NCI-H1930 (cell line): ENCODE results near the gene CBFA2T2.

Source experiments
- DNase-seq, 2 experiments: peaks; one replicate each; lab custom pipeline; 2025; lab: John Stamatoyannopoulos, UW

Gene CBFA2T2

DNA sequence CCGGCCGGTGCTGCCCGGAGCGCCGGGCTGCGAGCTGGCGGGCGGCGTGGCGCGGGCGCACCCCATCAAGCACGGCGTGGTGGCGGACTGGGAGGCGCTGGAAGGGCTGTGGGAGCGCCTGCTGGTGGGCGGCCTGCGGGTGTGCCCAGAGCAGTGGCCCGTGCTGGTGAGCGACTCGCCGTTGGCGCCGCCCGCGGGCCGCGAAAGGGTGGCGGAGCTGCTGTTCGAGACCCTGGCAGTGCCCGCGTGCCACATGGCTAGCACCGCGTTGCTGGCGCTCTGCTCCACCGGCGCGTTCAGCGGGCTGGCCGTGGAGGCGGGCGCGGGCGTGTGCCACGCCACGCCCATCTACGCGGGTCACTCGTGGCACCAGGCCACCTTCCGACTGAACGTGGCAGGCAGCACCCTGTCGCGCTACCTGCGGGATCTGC is 177.4 kb downstream of the CBFA2T2 start:
- no peak for DNase-seq

DNA sequence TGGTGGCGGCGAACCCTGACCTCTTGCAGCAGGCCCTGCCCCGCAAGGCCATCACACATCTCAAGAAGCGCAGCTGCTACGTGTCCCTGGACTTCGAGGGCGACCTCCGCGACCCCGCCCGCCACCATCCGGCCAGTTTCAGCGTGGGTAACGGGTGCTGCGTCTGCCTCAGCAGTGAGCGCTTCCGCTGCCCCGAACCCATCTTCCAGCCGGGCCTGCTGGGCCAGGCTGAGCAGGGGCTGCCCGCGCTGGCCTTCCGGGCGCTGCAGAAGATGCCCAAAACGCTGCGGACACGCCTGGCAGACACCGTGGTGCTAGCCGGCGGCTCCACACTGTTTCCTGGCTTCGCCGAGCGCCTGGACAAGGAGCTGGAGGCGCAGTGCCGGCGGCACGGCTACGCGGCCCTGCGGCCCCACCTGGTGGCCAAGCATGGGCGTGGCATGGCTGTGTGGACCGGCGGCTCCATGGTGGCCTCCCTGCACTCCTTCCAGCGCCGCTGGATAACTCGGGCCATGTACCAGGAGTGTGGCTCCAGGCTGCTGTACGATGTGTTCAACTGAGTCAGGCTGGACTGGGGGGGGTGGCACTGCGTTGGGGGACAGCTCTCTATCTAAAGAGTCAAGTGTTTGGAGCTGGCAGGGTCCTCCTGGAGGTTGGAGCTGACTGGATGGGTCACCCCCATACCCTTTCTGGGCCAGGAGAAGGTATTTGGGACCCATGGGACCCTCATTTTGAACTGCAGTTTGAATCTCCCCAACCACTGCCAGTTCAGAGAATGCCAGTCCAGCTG is 178.0 kb downstream of the CBFA2T2 start:
- DNase-seq: no peak

DNA sequence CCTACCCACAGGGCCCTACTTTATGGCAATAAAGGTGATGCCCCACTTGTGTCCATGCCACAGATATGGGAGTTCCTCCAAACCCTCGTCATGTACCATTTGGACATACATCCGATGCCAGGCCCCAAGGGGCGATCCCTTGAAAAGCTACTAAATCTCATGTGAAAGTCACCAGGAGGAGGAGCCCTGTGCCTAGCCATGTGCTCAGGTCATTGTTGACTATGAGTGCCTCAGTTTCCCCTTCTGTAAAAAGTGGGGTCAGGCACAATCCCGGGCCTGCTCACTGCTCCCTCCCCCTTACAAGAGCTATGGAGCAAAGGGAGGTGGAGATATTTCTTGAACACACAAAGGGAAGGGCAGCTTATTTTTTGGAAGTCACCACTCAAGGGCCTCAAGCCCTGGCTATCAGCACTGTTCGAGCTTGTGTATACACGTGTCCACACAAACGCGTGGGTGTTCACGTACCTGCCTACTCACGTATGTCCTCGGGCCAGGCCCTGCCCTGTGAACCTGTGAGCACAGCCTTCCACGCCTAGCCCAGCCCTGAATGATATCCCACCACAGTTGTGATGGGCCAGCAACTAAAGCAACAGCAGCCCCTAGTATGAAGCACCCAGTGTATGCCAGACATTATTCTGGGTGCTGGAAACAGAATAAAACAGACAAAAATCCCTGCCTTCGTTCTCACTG is 178.7 kb downstream of the CBFA2T2 start:
- DNase-seq: no peak

DNA sequence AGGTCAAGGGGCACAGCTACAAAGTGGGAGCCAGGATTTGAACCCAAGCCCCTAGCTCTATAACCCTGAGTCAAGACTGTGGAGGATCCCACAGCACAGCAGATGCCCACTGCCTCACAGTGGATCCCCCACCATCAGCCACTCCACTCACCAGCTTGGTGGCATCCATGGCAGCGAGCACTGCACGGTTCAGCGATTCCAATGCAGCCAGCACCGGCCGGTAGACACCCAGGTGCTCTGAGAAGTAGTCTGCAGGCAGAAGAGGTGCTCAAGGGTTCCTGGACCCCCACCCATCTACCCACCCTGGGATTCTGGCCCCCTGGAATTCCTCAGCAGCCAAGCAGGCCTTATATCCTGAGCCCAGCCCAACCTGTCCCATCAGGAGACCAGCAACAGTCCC is 179.3 kb downstream of the CBFA2T2 start:
- no peak for DNase-seq

DNA sequence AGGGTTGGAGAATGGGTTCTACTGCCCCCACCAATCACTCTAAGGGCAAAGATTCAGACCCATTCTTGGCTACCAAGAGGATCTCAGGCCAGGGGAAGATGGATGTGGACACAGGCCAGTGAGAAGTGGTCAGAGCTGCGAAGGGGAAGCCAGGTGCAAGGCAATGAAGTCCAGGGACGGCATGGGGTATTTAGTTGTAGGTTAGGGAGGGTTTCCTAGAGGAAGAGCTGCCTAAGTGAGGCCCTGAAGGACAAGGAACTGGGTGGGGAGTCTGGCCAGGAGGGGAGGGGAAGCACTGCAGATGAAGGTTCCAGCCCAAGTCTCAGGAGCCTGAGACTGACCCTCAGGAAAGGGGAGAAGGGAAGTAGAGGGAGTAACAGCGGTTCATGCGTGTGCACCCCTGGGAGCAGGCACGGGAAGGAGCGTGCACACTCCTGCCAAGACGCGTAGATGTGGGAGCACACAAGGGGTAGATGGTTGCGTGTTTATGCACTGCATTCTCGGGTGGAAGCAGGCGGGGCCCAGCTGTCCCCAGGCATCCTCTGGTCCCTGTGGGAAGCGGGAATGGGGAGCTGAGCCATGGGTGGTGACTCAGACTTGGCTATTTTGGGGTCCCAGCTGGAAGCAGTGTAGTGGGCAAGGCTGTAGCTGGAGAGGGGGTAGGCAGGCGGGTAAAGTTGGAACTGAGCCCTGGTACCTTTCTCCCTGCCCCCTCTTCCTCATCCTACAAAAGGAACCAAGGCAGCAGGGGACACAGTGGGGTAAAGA is 180.2 kb downstream of the CBFA2T2 start:
- DNase-seq: no peak

DNA sequence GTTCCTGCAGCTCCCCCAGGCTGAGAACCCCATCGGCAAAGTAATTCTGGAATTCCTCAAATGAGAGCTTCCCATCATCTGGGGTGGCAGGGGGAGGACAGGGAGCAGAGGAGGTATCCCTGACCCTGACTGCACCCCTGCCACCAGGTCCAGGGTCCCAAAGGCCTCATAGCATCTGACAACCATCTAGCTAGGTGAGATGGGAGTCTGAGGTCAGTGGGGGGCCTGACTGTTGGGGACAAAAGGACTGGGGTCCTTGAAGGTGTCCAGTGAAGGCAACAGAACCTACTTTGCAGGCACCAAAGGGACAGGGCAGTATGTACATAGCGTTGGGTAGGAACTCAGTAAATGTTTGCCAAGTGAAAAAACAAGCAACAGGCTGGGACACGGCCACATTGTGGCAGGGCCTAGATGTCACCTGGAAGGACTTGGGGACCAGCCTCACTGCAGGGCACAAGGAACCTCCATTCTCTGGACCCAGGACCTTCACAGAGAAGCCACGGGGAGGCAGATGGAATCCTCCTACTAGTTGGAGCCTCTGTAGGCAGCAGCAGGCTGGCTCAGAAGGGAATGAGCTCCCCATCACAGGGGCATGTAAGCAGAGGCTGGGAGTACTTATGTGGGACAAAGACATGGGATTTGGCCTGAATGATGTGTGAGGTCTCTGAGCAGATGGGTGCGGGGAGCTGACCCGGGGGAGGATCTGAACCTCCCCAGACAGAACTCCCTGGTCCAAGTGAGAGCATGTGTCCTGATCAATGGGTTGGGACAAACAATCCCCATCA is 181.0 kb downstream of the CBFA2T2 start:
- no peak for DNase-seq

DNA sequence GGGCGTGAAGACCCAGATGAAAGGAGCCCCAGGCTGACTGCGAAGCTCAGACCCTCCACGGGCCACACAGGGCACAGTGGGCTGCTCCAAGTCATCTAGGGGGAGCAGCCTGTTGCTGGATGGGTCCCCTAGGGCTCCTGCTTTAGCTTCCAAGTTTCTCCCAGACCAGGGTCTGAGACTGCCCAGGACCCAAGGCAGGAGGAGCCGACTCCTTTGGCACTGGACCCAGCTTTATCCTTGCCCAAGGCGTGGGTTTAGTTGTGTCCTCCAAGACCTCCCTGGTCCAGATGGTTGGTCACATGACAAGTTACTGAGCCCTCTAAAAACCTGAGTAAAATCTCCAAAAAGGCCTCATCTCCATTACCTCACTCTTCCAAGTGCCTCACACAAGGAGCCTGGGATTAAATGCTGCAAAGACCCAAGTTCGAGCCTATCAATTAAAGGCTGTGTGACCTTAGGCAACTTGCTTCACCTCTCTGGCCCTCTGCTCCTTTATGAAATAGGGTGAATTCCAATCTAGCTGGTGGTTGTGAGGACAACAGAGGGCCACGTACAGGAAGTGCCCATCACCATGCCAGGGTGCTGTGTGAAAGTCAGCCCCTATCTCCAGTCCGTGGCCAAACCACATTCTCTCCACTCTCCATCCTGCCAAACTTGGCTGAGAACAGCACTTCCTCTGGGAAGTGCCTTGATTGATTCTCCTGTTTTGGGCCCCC is 181.8 kb downstream of the CBFA2T2 start:
- DNase-seq: no peak

DNA sequence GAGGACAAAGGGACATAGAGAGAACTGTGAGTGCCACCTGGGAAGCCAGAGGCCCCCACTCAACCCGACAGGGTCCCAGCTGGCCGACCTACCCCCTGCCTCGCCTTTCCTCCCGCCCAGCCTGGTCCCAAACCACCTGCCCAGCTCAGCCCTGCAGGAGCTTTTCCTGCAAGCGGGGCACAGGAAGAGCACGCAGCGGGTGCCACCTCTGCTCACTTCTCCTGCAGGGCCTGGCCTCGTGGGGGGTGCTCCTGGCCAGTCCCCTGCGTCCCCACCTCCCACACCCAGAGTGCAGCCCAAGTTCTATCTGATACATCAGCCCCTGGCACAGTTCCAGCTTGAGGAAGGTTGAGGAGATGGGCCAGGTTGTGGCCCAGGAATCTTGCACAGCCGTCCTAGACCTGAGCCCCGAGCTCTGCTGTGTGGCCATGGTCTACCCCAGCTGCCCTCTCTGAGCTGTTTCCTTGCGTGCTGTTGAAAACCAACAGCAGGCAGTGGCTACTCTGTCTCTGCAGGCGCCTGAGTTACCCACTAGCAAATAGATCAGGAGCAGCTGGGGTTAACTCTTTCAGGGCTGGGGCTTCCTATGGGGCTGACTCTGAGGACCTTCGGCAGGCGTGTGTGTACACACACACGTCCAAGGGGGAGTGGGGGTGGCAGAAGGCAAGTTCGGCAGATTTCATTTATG is 182.7 kb downstream of the CBFA2T2 start:
- no peak for DNase-seq

DNA sequence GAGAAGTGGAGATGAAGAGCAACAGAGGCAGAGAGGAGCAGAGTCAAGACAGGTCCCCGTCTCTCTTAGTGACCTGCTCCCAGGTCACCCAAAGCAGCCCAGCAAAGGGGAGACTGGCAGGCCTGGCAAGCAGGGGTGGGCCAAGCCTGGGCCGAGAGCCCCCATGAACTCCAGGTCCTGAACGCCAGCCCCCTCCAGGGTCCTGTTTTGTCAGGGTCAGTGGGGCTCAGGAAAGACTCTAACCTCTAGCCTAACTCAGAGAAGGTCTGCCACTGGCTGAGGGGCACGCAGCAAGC is 183.2 kb downstream of the CBFA2T2 start:
- DNase-seq: no peak

DNA sequence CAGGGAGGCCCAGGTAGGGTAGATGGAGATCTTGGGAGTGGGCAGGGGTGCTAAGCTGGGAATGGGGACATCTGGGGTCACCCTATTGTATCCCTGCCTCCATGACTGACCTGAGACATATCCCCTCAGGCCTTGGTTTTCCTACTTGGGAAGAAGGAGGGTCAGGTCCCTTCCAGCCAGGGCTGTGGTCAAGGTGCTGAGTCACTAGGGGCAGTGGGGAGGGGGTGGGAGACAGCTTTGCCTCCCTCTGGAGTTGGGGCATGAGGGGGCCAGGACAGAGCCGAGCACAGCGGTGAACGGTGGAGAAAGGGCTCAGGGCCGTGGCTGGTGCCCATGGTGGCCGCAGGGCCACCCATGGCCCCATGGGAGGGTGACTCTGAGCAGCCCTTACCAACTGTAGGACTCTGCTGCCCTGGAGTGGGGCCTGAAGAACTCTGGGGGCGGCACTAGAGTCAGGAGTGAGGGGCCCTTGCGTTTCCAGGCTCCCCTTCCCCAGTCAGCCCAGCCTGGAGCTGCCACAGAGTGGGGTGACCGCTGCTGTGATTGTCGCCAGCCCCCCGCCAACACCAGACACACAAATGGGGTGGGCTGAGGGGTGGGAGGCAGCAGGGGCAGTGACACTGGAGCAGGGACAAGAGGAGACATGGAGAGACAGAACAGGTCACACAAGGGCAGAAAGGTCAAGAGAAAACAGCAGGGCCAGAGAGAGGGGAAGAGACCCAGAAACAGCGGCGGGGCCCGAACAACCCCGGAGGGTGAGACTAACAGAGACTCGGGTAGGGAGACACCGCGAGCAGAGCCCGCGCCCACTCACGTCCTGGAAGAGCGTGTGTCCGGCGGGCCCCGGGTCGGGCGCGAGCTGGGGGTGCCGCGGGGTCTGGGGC is 183.8 kb downstream of the CBFA2T2 start:
- no peak for DNase-seq

DNA sequence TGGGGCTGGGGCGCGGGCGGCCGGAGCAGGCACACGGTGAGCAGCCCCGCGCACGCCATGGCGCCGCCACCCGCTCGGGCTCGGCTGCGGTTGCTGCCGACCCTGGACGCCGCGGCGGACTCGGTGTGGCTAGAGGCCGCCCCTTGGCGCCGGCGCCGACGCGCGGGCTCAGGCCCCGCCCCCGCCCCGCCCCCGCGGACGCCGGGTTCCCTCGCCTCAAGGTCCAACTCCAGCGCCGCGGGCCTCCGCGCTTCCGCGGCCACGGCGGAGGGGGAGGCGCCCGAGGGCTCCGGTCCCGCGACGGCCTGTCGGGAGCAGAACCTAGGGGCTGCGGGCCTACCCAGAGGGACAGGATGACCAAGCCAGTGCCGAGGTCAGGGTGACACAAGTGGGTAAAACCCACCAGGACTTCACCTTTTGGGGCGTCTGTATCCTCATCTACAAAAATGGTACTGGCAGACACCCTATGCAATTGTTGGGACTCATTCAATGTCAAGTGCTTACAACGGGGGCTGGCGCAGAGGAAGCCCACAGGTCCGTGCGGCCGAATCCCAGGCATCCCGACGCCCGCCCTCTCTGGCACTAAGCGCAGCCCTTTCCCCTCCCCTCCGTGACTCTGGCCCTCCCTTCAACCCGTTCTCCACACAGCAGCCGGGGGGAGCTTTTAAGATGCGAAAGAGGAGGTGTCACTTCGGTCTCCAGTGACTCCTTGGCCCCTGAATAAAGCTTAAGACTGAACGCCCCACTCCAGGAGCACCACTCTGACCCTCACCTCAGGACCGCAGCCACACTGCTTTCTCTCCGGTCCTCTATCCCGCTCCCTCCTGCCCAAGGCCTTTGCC is 184.6 kb downstream of the CBFA2T2 start, which contains the start of gene NECAB3:
TSS of gene NECAB3 (minus strand) at position 135 of the 842 bp plus-strand sequence. CDS start at position 59, 76 bp downstream.
- peak; percentile 82 to 90 for DNase-seq

DNA sequence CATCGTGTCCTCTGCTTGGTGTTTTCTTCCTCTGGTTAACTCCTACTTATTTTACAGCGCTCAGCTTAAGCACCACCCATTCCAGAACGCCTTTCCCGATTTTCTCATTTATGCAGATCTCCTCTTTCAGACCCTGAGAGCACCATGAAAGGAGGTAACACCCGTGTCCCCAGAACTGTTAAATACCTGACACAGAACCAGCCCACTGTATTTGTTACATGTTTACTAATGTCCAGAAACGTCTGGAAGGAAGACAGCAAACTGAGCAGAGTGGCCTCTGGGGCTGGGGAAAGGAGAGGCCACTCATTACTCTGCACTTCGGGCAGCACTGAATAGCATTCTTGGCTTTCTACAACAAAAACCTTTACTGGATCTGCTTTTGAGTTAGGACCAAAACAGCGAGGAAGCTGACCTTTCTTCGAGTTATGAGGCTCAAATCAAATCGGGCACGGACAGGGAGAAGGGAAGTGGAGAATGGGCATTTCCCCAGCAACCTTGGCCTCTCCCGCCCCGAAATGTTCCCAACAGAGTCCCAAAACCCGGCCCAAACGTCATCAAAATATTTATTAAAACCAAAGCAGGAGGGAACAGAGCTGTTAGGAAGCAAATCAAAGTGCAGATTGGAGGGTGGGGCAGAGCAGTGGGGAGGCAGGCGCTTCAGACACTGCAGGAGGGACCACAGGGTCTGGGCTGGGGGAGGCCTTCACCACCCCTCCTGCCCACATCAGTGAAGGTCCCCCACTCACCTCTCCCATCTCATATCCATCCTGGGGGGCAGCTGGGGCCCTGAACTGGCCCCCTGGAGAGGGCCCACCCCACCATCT is 185.5 kb downstream of the CBFA2T2 start:
- no peak for DNase-seq

DNA sequence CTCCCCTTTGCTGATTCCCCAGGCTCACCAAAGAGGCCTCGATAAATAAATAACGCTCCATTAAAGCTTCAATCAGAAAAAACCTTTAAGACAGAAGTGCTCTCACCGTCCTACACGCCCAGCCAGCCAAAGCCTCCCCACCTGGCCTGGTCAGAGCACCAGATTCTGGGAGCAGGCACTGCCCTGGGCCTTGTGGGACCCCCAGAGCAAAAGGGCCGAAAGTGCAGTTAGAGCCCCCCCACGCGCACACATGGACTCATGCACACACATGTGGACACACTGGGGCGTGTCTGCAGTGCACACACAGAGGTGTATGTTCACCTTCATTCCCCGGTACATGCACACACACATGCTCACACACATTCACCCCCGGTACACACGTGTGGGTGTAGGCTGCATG is 186.2 kb downstream of the CBFA2T2 start:
- DNase-seq: no peak

DNA sequence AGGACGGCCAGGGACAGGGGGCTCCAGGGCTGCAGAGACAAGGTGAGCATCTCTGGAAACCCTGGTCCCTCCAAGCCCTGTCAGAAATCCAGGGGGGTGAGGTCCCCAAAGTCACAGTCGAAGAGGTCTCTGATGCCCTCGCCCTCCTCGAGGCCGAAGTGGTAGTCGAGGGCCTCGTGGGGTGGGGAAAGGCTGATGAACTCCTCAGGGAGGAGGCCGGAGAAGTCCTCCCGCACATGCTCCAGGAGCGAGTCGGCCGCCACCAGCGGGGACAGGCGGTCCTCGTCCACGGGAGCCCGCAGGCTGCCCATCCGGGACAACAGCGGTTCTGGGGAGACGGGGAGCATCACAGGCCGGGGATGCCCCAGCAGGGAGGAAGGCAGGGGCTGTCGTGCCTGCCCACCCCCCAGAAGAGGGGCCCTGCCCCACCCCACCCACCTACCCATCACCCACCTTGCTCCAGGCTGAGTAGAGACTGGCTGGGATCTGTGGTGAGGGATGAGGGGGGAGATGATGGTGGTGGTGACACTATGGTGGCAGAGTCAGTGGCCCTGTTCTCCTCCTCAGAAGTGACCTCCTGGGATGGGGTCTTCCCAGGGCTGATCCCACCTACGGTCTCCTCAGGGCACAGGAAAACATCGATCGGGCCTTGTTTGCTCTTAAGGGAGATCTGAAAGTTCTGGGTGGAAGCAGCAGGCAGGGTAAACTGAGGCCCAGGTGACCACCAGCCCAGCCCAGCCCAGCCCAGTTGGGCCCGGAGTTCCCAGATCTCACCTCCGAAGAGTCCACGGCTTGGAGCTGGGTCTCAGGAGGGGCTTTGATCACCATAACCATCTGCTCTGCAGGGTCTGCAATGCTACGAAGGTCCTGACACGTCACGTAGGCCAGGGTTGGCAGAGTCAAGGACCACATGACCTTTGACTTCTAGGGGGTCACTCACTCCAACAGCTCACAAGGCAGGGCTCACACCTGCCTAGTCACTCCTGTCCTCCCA is 187.1 kb downstream of the CBFA2T2 start:
- DNase-seq: no peak

DNA sequence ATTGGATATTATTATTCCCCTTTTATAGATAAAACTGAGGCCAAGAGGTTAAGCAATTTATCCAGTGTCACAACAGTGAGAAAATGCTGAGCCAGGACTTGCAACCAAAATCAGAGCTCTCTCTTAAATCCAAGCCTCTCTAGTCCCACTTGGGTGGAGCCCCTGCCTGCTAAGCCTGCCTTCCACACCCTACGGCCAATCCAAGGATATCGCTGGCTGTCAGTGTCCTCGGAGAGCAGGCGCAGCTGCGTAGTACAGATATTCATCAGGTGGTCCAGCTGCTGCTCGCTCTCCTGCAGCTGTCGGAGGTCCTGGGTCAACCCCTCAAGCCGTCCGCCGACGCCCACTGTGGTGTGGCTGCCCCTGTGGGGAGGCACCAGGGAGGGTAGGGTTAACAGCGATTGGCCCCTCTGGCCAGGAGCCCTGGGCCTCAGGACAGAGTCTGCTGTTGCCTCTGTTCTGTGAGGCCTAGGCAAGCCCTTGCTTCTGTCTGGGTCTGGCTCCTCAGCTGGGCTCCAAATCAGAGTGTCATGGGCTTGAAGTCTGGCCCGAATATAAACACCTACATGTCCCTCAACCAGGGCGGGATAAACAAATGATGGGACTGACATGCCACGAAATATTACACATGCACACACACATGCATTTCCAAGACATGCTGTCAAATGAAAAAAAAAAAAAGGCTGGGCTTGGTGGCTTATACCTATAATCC is 188.3 kb downstream of the CBFA2T2 start:
- no peak for DNase-seq
